ENCODE results near the gene BIN1.
"Not testable (repeated sequence)": the region's sequence is repeated elsewhere in the genome, so short reads cannot be mapped to it uniquely, and the experiment has no call there.

BIN1 gene

DNA sequence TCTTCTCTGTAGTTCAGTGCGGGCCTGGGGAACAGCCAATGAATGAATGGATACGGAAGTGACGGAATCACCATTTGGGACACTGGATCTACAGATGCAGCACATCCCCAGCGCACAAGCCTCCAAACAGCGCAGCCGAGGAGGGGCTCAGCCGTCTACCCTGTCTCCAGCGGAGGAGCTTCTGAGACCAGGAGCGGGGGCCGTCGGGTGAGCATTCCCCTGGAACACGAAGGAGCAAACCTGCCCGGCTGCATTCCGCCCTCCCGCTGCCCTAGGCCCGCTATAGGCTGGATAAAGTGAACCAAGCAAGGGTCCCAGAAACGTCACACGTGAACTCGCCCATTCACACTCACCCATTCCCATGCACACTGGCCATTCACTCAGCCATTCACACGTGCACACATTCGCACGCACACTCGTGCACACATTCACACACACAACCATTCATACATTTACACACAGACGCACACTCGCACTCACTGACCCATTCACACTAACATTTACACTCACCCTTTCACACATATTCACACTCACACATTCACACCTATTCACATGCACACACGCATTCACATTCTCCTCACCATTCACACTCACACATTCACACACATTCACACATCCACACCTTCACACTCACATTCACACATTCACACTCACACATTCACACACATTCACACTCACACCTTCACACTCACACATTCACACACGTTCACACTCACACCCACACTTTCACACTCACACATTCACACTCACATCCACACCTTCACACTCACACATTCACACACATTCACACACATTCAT is 63.4 kb downstream of the BIN1 start:
- DNase-seq: no peak

DNA sequence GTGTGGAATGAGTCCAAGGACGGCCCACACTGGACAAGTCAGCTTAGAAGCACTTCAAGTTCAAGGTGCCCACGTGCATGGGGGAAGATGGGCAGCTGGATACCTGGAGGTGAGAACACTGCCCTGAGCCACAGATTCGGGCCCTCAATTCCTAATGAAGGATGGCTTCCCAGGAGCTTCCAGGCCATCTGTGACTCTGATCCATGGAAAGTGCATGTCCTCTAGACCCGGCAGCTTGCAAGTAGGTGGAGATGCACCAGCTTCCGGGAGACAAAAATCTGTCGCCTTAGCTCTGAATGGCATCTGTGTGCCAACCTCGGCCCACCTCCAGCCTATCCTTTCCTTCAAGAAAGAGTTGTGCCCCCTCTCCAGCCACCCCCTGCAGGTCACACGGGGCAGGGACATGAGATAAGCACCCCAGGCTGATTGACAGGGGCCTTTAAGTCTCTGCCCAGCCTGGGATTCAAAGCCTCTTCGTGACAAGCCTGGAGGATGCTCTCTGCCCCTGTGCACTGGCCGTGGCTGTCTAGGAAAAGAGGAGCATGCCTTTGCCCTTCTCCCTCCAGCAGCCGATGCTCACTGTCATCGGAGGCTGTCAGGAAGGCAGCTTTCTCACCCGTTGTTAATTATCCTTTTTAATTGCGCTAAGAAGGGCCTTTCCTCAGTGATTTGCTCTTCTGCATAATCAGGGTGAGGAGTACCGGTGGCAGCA is 65.5 kb downstream of the BIN1 start:
- no peak for DNase-seq

DNA sequence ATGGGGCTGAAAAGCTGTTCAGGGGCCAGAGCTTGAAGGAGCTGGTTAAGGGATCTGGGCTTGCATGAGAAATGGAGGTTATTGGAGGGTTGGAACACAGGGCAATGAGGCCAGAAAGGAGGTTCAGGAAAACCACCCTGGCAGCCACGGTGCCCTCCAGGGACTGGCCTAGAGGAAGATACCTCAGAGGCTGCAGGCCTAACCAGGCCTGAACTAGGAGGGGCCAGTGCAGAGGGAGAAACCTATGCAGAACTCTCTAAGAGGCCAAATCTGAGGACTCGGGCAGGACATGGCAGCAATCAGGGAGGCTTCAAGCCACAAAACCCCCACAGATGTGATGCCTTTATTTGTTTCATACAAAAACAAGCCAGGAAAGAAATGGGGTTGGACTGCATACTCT is 66.8 kb downstream of the BIN1 start:
- no peak for DNase-seq

- no peak for DNase-seq
These were observed 67.4 kb downstream of the BIN1 start for GRCh38 chr2:127039387-127040031.

DNA sequence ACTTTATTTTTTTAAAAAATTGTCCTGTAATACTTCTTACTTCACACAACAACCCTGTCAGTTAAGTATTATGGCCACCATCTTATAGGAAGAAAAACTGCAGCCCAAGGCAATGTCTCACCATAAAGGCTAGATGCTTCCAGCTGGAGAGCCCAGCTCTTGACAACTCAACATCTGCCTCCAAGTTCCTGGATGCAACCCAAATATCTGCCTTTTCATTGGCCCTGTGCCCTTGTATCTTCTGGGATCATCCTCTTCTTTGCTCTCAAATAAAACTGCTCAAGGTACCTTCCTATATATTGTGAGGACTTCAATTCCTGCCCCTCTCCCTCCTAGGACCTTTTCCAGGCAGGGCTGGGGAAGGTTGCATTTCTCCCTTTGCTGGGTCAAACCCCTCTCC is 69.5 kb downstream of the BIN1 start:
- no peak for DNase-seq

GRCh38 chr2:127034883-127035611 is 71.9 kb downstream of the BIN1 start:
- no peak for DNase-seq

- DNase-seq: no peak
These were observed 72.9 kb downstream of the BIN1 start for GRCh38 chr2:127034051-127034450.

DNA sequence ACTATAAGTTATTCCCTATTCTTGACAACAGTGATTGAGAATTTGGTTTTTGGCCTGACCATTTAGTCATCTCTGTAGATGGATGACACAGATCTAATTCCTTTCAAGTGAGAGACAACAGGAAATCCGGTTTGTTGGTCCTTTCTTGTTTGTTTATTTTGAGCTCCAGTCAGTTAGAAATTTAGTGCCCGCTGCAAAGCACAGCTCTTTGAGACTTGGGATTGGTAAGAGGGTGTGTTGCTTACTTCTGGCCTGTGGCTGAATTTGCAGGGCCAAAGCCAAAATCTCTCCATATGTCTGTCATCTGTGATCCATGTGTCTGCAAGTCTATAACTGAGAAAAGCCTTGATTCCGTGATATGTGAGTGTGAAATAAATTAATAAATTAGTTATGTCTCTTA is 74.3 kb downstream of the BIN1 start:
- no peak for DNase-seq

GRCh38 chr2:127029350-127030051 is 77.5 kb downstream of the BIN1 start:
- no peak for DNase-seq

DNA sequence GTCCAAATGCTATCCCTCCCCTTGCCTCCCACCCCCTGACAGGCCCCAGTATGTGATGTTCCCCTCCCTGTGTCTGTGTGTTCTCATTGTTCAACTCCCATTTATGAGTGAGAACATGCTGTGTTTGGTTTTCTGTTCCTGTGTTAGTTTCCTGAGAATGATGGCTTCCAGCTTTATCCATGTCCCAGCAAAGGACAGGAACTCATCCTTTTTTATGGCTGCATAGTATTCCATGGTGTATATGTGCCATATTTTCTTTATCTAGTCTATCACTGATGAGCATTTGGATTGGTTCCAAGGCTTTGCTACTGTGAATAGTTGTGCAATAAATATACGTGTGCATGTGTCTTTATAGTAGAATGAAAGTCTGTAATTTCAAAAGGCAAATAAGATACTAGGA is 78.2 kb downstream of the BIN1 start:
- DNase-seq: not testable (repeated sequence)

DNA sequence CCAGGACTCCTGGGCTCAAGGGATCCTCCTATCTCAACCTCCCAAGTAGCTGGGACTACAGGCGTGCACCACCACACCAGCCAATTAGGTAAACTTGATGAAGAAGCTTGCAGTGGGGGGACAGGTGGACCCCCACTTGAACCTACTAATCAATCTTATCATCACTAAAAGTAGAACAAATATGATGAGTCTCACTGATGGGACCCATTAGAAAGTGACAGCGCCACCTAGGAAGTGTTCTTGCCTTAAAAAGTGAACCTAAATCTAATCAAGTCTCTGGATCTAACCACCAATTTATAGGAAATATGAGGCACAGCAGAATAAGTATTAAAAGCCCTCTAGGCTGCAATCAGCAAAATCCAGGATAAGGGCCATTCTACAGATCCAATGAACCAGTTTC is 79.2 kb downstream of the BIN1 start:
- DNase-seq: no peak

GRCh38 chr2:127025359-127026166 is 81.4 kb downstream of the BIN1 start:
- DNase-seq: no peak

DNA sequence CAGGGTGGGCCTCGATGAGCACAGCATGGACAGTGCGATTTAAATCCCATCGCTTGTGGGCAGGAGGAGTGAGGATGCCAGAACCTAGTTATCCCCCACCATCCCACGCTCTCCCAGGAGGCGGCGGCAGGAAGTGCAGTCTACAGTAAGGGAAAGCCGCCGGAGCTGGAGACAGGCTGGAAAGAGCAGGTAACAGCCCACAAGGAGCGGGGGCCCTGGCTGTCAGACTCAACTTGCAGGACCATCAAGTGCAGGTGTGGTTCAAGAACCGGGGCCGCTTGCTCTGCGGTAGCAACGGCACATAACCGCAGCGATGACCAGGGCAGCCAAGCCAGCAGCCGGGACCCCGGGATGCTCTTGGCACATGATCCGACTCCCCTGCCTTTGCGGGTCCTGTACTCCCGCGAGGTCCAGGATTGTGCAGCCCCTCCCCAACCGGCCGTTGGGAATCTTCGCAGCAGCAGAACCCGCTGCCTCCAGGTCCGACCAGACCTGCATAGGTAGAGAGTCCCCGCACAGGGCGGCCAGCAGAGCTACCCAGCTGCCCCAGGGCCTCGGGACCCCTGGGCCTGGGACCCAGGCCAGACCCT is 82.1 kb downstream of the BIN1 start:
- no peak for DNase-seq

- DNase-seq: no peak
These were observed 83.5 kb downstream of the BIN1 start for GRCh38 chr2:127023504-127023903.

- DNase-seq: no peak
These were observed 84.1 kb downstream of the BIN1 start for GRCh38 chr2:127022817-127023216.

- no peak for DNase-seq
These were observed 86.4 kb downstream of the BIN1 start for GRCh38 chr2:127020536-127020935.

DNA sequence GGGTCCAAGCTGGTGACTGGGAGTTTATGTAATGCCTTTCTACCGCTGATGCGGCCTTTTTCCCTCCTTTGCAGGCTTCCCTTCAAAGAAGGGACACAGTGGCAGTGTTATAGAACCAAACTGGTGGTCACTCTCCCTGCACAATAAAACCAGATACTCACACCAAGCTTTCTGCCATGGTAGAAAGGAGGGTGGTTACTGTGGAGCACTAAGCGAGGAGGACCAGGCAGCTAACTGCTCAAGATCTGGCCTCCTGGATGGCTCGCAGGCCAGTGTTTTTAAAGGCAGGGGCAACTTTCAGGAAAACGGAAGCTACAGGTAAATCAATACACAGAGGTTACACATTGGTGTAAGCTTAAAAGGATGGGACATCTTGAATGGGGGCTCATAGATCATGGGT is 89.4 kb downstream of the BIN1 start:
- no peak for DNase-seq

DNA sequence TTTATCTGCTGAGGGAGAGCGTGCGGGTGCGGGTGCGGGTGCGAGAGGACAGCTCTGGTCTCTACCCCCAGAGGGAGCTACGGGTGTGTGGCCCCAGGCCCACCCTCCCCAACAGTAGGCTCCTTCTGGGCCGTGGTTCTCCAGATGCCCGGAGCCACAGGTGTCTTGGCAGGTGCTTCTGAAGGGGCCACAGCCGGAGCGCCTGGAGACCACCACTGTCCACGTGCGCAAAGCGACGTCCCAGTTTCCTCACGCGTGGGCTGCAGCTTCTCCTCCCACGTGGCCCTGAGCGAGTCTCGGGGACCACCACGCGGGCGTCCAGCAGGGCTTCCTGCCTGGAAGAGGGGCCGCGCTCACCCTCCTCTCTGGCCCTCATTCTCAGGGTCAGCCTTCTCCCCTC is 90.6 kb downstream of the BIN1 start:
- DNase-seq: no peak

- DNase-seq: no peak
These were observed 91.6 kb downstream of the BIN1 start for GRCh38 chr2:127015106-127015910.

GRCh38 chr2:127014630-127015029 is 92.3 kb downstream of the BIN1 start:
- no peak for DNase-seq

- DNase-seq: no peak
These were observed 92.7 kb downstream of the BIN1 start for GRCh38 chr2:127014224-127014623.
